ENCODE measurements around the gene C1GALT1C1L. TPM values are rescaled to one million over a fixed set of nuclear protein-coding genes. Genes with fewer than 3 reads are reported as not detected.
"Not testable (repeated sequence)": the region's sequence is repeated elsewhere in the genome, so short reads cannot be mapped to it uniquely, and the experiment has no call there.

C1GALT1C1L gene
- total RNA-seq, 3 donors from 2014 or later (not counting 1 experiment from before 2014, with no cell fraction given) = not detected

GRCh38 chr2:43692428-43692994, 16.3 kb upstream of the C1GALT1C1L start:
- no peaks in the 10 kb centered on the region for H3K4me1 ChIP-seq (ENCODE audit: control insufficient read depth, insufficient read depth, low read length)
- no peak overlapping the region for H3K27ac ChIP-seq (ENCODE audit: low read length)
- H3K4me1 Mint-ChIP-seq = no peaks in the 10 kb centered on the region

GRCh38 chr2:43689999-43690398, 13.8 kb upstream of the C1GALT1C1L start:
- 91% methylated on average over 2 of the region's 2 CpGs for WGBS (ENCODE audit: insufficient coverage)
- H3K4me3 ChIP-seq (ENCODE audit: low read length) = no peak overlapping the region
- no peaks in the 10 kb centered on the region for H3K9me3 Mint-ChIP-seq
- intact Hi-C loops (cut with micrococcal nuclease) = no loop called here
- no peaks in the 10 kb centered on the region for H3K4me1 Mint-ChIP-seq
- H3K27me3 Mint-ChIP-seq (ENCODE audit: low read depth in 2 of 2) = peaks cover 8 to 33% of the 10 kb centered on the region in 2 donors
- H3K4me3 Mint-ChIP-seq = no peak overlapping the region
- H3K27ac ChIP-seq (ENCODE audit: low read length) = no peak overlapping the region
- no peaks in the 10 kb centered on the region for H3K4me1 ChIP-seq (ENCODE audit: control insufficient read depth, insufficient read depth, low read length)
- H3K36me3 Mint-ChIP-seq = no peaks in the 10 kb centered on the region
- no peak for DNase-seq
- no peaks in the 10 kb centered on the region for H3K27me3 ChIP-seq (ENCODE audit: control insufficient read depth, insufficient read depth, low read length)
- no peaks in the 10 kb centered on the region for H3K9me3 ChIP-seq (ENCODE audit: control insufficient read depth, insufficient read depth, low read length)
- no peak for TF ChIP-seq CTCF (IDR thresholded peaks at IDR 0.05)
- no peaks in the 10 kb centered on the region for H3K36me3 ChIP-seq (ENCODE audit: control insufficient read depth, insufficient read depth, low read length)
- no peak for ATAC-seq
- no peak overlapping the region for H3K27ac Mint-ChIP-seq

More at GRCh38 chr2:43692428-43692994, 16.3 kb upstream of the C1GALT1C1L start:
- Histone ChIP-seq H3K27me3 (ENCODE audit: control insufficient read depth, insufficient read depth, low read length) (no peaks in the 10 kb centered on the region), H3K4me3 (ENCODE audit: low read length) (no peak overlapping the region), H3K9me3 (ENCODE audit: control insufficient read depth, insufficient read depth, low read length) (no peaks in the 10 kb centered on the region), H3K36me3 (ENCODE audit: control insufficient read depth, insufficient read depth, low read length) (no peaks in the 10 kb centered on the region)
- intact Hi-C loops (cut with micrococcal nuclease) = no loop called here
- no peaks in the 10 kb centered on the region for H3K9me3 Mint-ChIP-seq
- 76% methylated on average over 5 of the region's 5 CpGs for WGBS (ENCODE audit: insufficient coverage)
- no peaks in the 10 kb centered on the region for H3K36me3 Mint-ChIP-seq
- no peak for TF ChIP-seq CTCF (IDR thresholded peaks at IDR 0.05)
- no peak overlapping the region for H3K4me3 Mint-ChIP-seq
- DNase-seq (no peak), ATAC-seq (no peak)
- H3K27me3 Mint-ChIP-seq (ENCODE audit: low read depth in 2 of 2) = peaks cover 11 to 39% of the 10 kb centered on the region in 2 donors
- H3K27ac Mint-ChIP-seq = no peak overlapping the region

- Mint-ChIP-seq H3K9me3 (no peaks in the 10 kb centered on the region), H3K36me3 (no peaks in the 10 kb centered on the region), H3K4me3 (no peak overlapping the region), H3K4me1 (no peaks in the 10 kb centered on the region), H3K27me3 (ENCODE audit: low read depth in 2 of 2) (peaks cover 7 to 40% of the 10 kb centered on the region in 2 donors), H3K27ac (no peak overlapping the region)
- 66% methylated on average over 5 of the region's 5 CpGs for WGBS (ENCODE audit: insufficient coverage)
- TF ChIP-seq CTCF (IDR thresholded peaks at IDR 0.05) = no peak
- intact Hi-C loops (cut with micrococcal nuclease) = no loop called here
- no peak overlapping the region for H3K4me3 ChIP-seq (ENCODE audit: low read length)
- H3K27me3 ChIP-seq (ENCODE audit: control insufficient read depth, insufficient read depth, low read length) = peaks cover 2% of the 10 kb centered on the region
- DNase-seq (no peak), ATAC-seq (no peak)
- H3K36me3 ChIP-seq (ENCODE audit: control insufficient read depth, insufficient read depth, low read length) = no peaks in the 10 kb centered on the region
- H3K27ac ChIP-seq (ENCODE audit: low read length) = no peak overlapping the region
- H3K4me1 ChIP-seq (ENCODE audit: control insufficient read depth, insufficient read depth, low read length) = no peaks in the 10 kb centered on the region
- no peaks in the 10 kb centered on the region for H3K9me3 ChIP-seq (ENCODE audit: control insufficient read depth, insufficient read depth, low read length)
Measured at GRCh38 chr2:43685357-43685756, 9.1 kb upstream of the C1GALT1C1L start.

GRCh38 chr2:43677783-43678182, 1.6 kb upstream of the C1GALT1C1L start:
- H3K9me3 ChIP-seq (ENCODE audit: control insufficient read depth, insufficient read depth, low read length); H3K4me1 Mint-ChIP-seq; H3K4me1 ChIP-seq (ENCODE audit: control insufficient read depth, insufficient read depth, low read length); H3K27ac ChIP-seq (ENCODE audit: low read length); H3K36me3 ChIP-seq (ENCODE audit: control insufficient read depth, insufficient read depth, low read length); ATAC-seq; H3K27me3 ChIP-seq (ENCODE audit: control insufficient read depth, insufficient read depth, low read length); H3K4me3 ChIP-seq (ENCODE audit: low read length); H3K9me3 Mint-ChIP-seq; intact Hi-C loops (cut with micrococcal nuclease); DNase-seq; H3K36me3 Mint-ChIP-seq; H3K27ac Mint-ChIP-seq; H3K4me3 Mint-ChIP-seq: not testable (repeated sequence)
- WGBS (ENCODE audit: insufficient coverage) = 99% methylated on average over 25 of the region's 32 CpGs
- peaks cover 18 to 44% of the 10 kb centered on the region in 2 donors for H3K27me3 Mint-ChIP-seq (ENCODE audit: low read depth in 2 of 2)
